Lung (tissue), 12 donors: Measurements from ENCODE around the gene EXOSC7. TPM values are rescaled to one million over a fixed set of nuclear protein-coding genes. Genes with fewer than 3 reads are reported as not detected.

ENCODE experiments used
- ATAC-seq: fragments of 200-7000 bp; cut with Tn5 transposase; one replicate; pipeline ENCODE4 v1.9.1; 2020; ENCODE audit warnings: moderate number of reproducible peaks; ENCODE audit not compliant: insufficient read depth, low FRiP score
- DNase-seq, 3 donors: peaks; one replicate each; pipeline ENCODE4 v3.0.0-alpha.2; 2013 to 2017
- H3K27ac ChIP-seq, 2 donors: one replicate each; pipeline ENCODE4 v1.5.1; 2013; ENCODE audit warnings: mild to moderate bottlenecking in 2 of 2, moderate library complexity in 2 of 2, control low read depth in 1 of 2, inconsistent platforms in 1 of 2, low read depth in 1 of 2, low read length in 1 of 2
- H3K27me3 ChIP-seq, 3 donors: one replicate each; pipeline ENCODE4 v1.5.1; 2013; ENCODE audit warnings: low read length in 2 of 3; ENCODE audit not compliant: control insufficient read depth in 3 of 3, insufficient read depth in 3 of 3
- H3K36me3 ChIP-seq, 4 donors: one replicate each; pipeline ENCODE4 v1.5.1; 2013; ENCODE audit warnings: low read length in 4 of 4, mild to moderate bottlenecking in 1 of 4, moderate library complexity in 1 of 4; ENCODE audit not compliant: control insufficient read depth in 4 of 4, insufficient read depth in 4 of 4
- H3K4me1 ChIP-seq, 5 donors: one replicate each; pipeline ENCODE4 v1.5.1; 2013; ENCODE audit warnings: low read length in 5 of 5, mild to moderate bottlenecking in 2 of 5, moderate library complexity in 1 of 5; ENCODE audit not compliant: control insufficient read depth in 5 of 5, insufficient read depth in 5 of 5
- H3K4me3 ChIP-seq: one replicate; pipeline ENCODE4 v1.5.1; 2013; ENCODE audit warnings: mild to moderate bottlenecking, control low read depth, moderate library complexity
- H3K9ac ChIP-seq, 2 donors: one replicate each; pipeline ENCODE4 v1.5.1; 2013; ENCODE audit warnings: low read length in 2 of 2, control low read depth in 1 of 2; ENCODE audit not compliant: insufficient read depth in 1 of 2
- H3K9me3 ChIP-seq, 4 donors: one replicate each; pipeline ENCODE4 v1.5.1; 2013; ENCODE audit warnings: low read length in 3 of 4, mild to moderate bottlenecking in 1 of 4, moderate library complexity in 1 of 4; ENCODE audit not compliant: control insufficient read depth in 4 of 4, insufficient read depth in 3 of 4
- WGBS, 2 donors: extraction: QIAGEN DNeasy Blood & Tissue Kit; methylation state at CpG; one replicate each; pipeline ENCODE4 v1.1.7; 2013; 5-methylcytosine and 5-hydroxymethylcytosine counted together
- polyA plus RNA-seq, 2 donors: library from polyadenylated mRNA; stranded (reverse); fragments of 200-250 nt; gene quantifications; one replicate each; pipeline ENCODE4 v1.2.1, GENCODE V29; 2013
- total RNA-seq, 2 donors: library from RNA; depleted of rRNA in 1 of 2; stranded (reverse); fragments of >200 nt in 1 of 2; gene quantifications; one replicate each; pipeline ENCODE4 v1.2.1, GENCODE V29; 2014 to 2021
- TF ChIP-seq, protein P1 (sequence below): IDR thresholded peaks from 2 replicates; pipeline ENCODE4 v1.5.1; 2012; ENCODE audit warnings: mild to moderate bottlenecking; ENCODE audit errors: control extremely low read depth, extremely low read depth
- donor health status: control.
- donor health status: control.
- donor health status: Bipolar disorder and iron deficiency.
- donor health status: healthy.
- donor health status: DM: yes; HTN: yes; CAD: no.

The EXOSC7 gene
- total and polyA plus RNA-seq, 4 donors = 37.4 to 67.2 (median 46.6) TPM

DNA sequence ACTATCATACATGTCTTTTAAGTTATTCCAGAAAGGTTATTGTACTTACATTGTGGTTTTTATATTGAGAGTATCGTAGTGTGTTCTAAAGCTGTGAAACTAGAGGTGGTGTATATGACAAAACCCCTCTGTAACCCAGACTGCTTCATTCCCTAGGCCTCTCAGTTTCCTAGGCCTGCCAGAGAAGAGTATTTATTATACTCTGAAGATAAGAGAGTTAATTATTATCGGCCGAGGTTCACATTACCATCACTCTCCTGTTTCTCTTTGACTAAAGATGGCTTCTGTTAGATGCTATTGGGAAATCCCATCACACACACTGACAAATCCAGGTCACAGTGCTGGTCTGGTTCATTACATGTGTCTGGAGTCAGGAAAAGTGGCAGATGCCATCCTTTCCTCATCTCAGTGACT lies 20.5 kb downstream of the EXOSC7 start:
- no peak overlapping the region for H3K4me3 ChIP-seq
- H3K27ac ChIP-seq = no peak overlapping the region
- WGBS, 2 donors = 69 to 80% methylated on average over 3 of the region's 3 CpGs
- TF ChIP-seq, protein P1, sequence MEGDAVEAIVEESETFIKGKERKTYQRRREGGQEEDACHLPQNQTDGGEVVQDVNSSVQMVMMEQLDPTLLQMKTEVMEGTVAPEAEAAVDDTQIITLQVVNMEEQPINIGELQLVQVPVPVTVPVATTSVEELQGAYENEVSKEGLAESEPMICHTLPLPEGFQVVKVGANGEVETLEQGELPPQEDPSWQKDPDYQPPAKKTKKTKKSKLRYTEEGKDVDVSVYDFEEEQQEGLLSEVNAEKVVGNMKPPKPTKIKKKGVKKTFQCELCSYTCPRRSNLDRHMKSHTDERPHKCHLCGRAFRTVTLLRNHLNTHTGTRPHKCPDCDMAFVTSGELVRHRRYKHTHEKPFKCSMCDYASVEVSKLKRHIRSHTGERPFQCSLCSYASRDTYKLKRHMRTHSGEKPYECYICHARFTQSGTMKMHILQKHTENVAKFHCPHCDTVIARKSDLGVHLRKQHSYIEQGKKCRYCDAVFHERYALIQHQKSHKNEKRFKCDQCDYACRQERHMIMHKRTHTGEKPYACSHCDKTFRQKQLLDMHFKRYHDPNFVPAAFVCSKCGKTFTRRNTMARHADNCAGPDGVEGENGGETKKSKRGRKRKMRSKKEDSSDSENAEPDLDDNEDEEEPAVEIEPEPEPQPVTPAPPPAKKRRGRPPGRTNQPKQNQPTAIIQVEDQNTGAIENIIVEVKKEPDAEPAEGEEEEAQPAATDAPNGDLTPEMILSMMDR = no peak
- ATAC-seq = no peak
- H3K4me1 ChIP-seq = peaks cover 9 to 34% (median 15%) of the 10 kb centered on the region in 5 donors
- peak in 1 of 3 donors; percentile 47 for DNase-seq
- H3K9me3 ChIP-seq = no peaks in the 10 kb centered on the region
- peak overlapping the region; percentile 21 to 24 for H3K9ac ChIP-seq
- H3K36me3 ChIP-seq = peaks cover 2 to 40% (median 22%) of the 10 kb centered on the region in 4 donors
- H3K27me3 ChIP-seq = no peaks in the 10 kb centered on the region

DNA sequence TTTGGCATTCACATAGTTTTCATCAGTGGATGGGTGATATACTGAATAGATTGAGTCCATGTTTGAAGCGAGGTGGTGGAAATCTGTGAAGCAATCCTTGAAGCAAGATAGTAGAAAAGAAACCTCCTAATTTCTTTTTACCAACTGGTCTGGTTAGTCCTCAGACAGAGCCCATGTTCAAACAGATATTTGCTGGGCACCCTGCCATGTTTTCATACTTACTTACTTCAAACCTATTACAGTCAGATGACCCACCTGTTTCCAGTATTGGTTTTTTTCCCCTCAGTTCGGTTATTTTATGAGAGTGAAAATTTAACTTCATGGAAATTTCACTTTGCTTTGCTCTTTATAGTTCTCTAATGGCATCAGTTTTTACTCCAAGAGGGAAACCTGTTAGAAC lies 23.7 kb downstream of the EXOSC7 start:
- Histone ChIP-seq H3K9ac (no peak overlapping the region), H3K4me1 (peaks cover 5 to 28% (median 9%) of the 10 kb centered on the region in 5 donors), H3K27me3 (no peaks in the 10 kb centered on the region), H3K27ac (no peak overlapping the region), H3K36me3 (peaks cover 7 to 42% (median 29%) of the 10 kb centered on the region in 4 donors), H3K4me3 (no peak overlapping the region), H3K9me3 (no peaks in the 10 kb centered on the region)
- TF ChIP-seq, protein P1 = no peak
- ATAC-seq = no peak
- peak; percentile 27 to 79 (median 45) for DNase-seq
- WGBS, 2 donors = 66 to 77% methylated on average over 2 of the region's 2 CpGs

DNA sequence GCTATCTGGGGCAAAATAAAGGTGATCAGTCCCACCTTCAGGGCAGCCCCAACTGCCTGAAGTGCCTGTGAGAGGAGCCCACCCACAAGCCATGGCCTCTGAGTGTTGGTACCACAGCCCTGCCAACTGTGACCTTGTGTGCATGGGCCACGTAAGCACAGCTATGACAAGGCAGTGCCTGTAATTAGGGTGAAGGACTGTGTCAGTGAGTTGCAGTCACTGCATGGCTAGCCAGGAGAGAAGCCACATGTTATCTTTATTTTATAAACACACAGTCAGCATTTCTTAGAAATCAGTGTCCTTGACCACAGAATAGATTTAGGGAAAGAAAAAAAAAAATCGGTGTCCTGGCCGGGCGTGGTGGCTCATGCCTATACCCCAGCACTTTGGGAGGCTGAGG lies 24.8 kb downstream of the EXOSC7 start:
- 95 to 98% methylated on average over 4 of the region's 4 CpGs for WGBS, 2 donors
- DNase-seq = no peak
- H3K4me1 ChIP-seq = peaks cover 2 to 19% (median 5%) of the 10 kb centered on the region in 5 donors
- H3K9me3 ChIP-seq = no peaks in the 10 kb centered on the region
- no peak overlapping the region for H3K4me3 ChIP-seq
- peaks cover 12 to 50% (median 33%) of the 10 kb centered on the region in 4 donors for H3K36me3 ChIP-seq
- H3K9ac ChIP-seq = no peak overlapping the region
- no peak overlapping the region for H3K27ac ChIP-seq
- TF ChIP-seq, protein P1 = no peak
- no peak for ATAC-seq
- H3K27me3 ChIP-seq = no peaks in the 10 kb centered on the region

DNA sequence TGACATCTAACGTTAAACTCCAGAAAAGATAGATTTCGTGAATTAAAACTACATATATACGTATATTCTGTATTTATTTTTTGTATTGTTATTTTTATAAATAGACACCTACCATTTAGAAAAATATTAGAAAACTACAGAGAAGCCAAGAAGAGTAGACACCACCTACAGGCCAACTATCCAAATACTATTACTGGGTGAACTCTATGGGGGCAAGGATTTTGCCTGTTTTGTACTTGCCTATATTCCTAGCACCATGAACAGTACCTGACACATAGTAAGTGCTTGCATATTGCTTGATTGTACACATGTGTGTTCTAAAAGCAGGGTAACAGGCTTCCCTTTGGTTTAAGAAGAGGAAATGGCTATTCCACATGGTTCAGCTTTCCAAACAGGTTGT lies 25.7 kb downstream of the EXOSC7 start:
- TF ChIP-seq, protein P1 = no peak
- Histone ChIP-seq H3K27me3 (no peaks in the 10 kb centered on the region), H3K27ac (no peak overlapping the region), H3K4me3 (no peak overlapping the region), H3K4me1 (peaks cover 0 to 10% (median 4%) of the 10 kb centered on the region in 5 donors), H3K9ac (no peak overlapping the region), H3K9me3 (no peaks in the 10 kb centered on the region), H3K36me3 (peaks cover 12 to 50% (median 34%) of the 10 kb centered on the region in 4 donors)
- DNase-seq = no peak
- WGBS, 2 donors = 97 to 99% methylated on average over 3 of the region's 3 CpGs
- no peak for ATAC-seq
